Dermis microvascular lymphatic vessel endothelial cell (primary cell): ENCODE results near the gene CSAD. TPM values are rescaled to one million over a fixed set of nuclear protein-coding genes. Genes with fewer than 3 reads are reported as not detected.

Experiments
- total RNA-seq: library from RNA; depleted of rRNA; stranded (reverse); fragments of >200 nt; gene quantifications from 2 replicates; pipeline ENCODE4 v1.2.1, GENCODE V29; 2014

The CSAD gene
- total RNA-seq, 1 donor from 2014 or later, result 2.6 TPM

Other genes with a start within 250 kb of the CSAD start
- 167 and 191 TPM in 2 replicates for gene KRT18, start 231.8 kb downstream of the CSAD start, total RNA-seq
- 834 and 1,072 TPM in 2 replicates for gene EIF4B, start 174.5 kb downstream of the CSAD start, total RNA-seq
- gene TNS2, start 130.9 kb downstream of the CSAD start, total RNA-seq, result 16.7 and 26.7 TPM in 2 replicates
- gene SPRYD3, start 101.5 kb downstream of the CSAD start, total RNA-seq, result 9.8 and 15.4 TPM in 2 replicates
- gene IGFBP6, start 83.3 kb downstream of the CSAD start, total RNA-seq, result 2.7 and 6.9 TPM in 2 replicates
- gene SOAT2, start 77.4 kb downstream of the CSAD start, total RNA-seq, result not detected in 2 replicates
- gene ZNF740, start 203 bp downstream of the CSAD start, total RNA-seq, result 10.7 and 11.8 TPM in 2 replicates
- 0.25 TPM in 1 of 2 replicates, not detected in the other for gene ITGB7, start 26.3 kb upstream of the CSAD start, total RNA-seq
- gene RARG, start 51.3 kb upstream of the CSAD start, total RNA-seq, result 11.9 and 13.1 TPM in 2 replicates
- gene ESPL1, start 87.4 kb upstream of the CSAD start, total RNA-seq, result 4.2 and 6.0 TPM in 2 replicates
- gene PFDN5, start 114.6 kb upstream of the CSAD start, total RNA-seq, result 350 and 426 TPM in 2 replicates
- 29.5 and 36.0 TPM in 2 replicates for gene MYG1, start 118.8 kb upstream of the CSAD start, total RNA-seq
- 31.8 and 31.9 TPM in 2 replicates for gene AAAS, start 140.7 kb upstream of the CSAD start, total RNA-seq
- not detected in 2 replicates for gene SP7, start 155.4 kb upstream of the CSAD start, total RNA-seq
- gene SP1, start 199.3 kb upstream of the CSAD start, total RNA-seq, result 24.4 and 32.0 TPM in 2 replicates
- not detected in 2 replicates for gene AMHR2, start 242.9 kb upstream of the CSAD start, total RNA-seq